Measurements from ENCODE around the gene MAST2. TPM values are rescaled to one million over a fixed set of nuclear protein-coding genes. Genes with fewer than 3 reads are reported as not detected.

Gene MAST2
- total and polyA plus RNA-seq, 4 donors: 28.3 to 75.0 (median 46.1) TPM

- Histone ChIP-seq H3K27me3 (ENCODE audit: control insufficient read depth, insufficient read depth, low read length) (no peaks in the 10 kb centered on the region), H3K4me3 (ENCODE audit: low read depth, low read length) (no peak overlapping the region), H3K27ac (ENCODE audit: low read depth, low read length) (no peak overlapping the region), H3K36me3 (ENCODE audit: control insufficient read depth, insufficient read depth, low read length) (peaks cover 21% of the 10 kb centered on the region), H3K9me3 (ENCODE audit: control insufficient read depth, insufficient read depth, low read length) (no peaks in the 10 kb centered on the region), H3K4me1 (ENCODE audit: control insufficient read depth, insufficient read depth, low read length) (no peaks in the 10 kb centered on the region)
- no peak for DNase-seq (ENCODE audit: low read depth in 4 of 6, low spot score in 6 of 6)
- WGBS (ENCODE audit: insufficient coverage): 81% methylated on average over 6 of the region's 7 CpGs
Measured at GRCh38 chr1:46019348-46019747, 215.9 kb downstream of the MAST2 start.

DNA sequence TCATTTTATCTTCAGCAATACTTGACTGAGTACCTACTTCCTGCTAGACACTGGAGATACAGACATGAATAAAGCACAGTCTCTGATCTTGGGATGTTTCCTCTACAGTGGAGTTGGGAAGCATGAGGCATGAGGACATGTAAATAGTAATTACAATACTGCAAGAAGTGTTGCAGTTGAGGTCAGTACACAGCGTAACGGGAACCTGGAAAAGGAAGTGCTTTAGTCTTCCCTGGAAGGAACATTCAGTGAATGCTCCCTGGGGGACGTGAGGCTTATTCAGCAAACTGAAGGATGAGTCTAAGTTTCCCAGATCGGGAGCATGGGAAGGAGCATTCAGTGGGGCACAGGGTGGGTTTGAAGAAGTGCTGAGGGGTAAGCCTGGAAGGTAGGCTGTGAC is 216.6 kb downstream of the MAST2 start:
- H3K4me3 ChIP-seq (ENCODE audit: low read depth, low read length): no peak overlapping the region
- H3K27ac ChIP-seq (ENCODE audit: low read depth, low read length): no peak overlapping the region
- H3K4me1 ChIP-seq (ENCODE audit: control insufficient read depth, insufficient read depth, low read length): no peaks in the 10 kb centered on the region
- H3K36me3 ChIP-seq (ENCODE audit: control insufficient read depth, insufficient read depth, low read length): peaks cover 21% of the 10 kb centered on the region
- H3K9me3 ChIP-seq (ENCODE audit: control insufficient read depth, insufficient read depth, low read length): no peaks in the 10 kb centered on the region
- H3K27me3 ChIP-seq (ENCODE audit: control insufficient read depth, insufficient read depth, low read length): no peaks in the 10 kb centered on the region
- 77% methylated on average over 4 of the region's 4 CpGs for WGBS (ENCODE audit: insufficient coverage)
- no peak for DNase-seq (ENCODE audit: low read depth in 4 of 6, low spot score in 6 of 6)

DNA sequence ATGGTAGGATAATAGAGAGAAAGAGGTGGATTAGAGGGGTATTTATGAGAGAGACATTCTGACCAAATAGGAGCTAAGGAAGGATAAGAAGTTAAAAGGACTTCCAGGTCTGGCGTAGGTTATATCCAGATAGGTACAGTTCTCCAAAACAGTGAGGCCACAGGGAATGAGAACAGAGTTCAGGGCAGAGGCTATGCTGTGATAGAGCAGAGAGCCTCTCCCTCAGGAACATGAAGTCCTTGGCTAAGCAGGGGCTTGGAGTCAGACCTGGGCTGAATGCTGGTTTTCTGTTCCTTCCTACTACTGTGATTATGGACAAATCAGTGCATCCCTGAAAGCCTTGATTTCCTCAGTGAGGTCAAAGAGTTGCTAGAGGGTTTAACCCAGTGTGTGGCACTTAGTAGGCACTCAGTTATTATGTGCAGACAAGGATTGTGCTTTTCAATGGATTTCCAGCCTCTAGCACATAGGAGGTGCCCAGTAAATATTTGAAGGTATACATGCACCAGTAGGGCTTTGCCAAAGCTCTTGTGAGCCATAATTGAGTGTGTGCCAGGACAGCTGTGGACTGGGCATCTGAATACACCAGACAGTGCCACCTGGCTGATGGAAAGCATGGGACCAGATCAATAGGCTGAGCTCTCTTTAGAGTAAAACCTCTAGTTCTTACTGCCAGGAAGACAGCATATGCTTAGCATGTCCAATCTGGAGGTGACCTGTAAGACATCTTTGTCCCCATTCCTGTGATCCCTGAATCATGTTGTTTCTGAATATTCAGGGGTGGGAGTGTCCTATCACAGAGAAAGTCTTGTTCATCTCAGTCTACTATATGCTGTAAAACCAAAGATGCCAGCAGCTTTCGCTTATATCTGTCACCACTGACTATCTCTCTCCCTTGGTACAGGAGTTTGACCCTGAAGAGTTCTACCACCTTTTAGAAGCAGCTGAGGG is 217.9 kb downstream of the MAST2 start:
- H3K27ac ChIP-seq (ENCODE audit: low read depth, low read length): no peak overlapping the region
- WGBS (ENCODE audit: insufficient coverage): 88% methylated on average over 1 of the region's 2 CpGs
- no peaks in the 10 kb centered on the region for H3K4me1 ChIP-seq (ENCODE audit: control insufficient read depth, insufficient read depth, low read length)
- no peaks in the 10 kb centered on the region for H3K27me3 ChIP-seq (ENCODE audit: control insufficient read depth, insufficient read depth, low read length)
- no peak for DNase-seq (ENCODE audit: low read depth in 4 of 6, low spot score in 6 of 6)
- H3K4me3 ChIP-seq (ENCODE audit: low read depth, low read length): no peak overlapping the region
- H3K9me3 ChIP-seq (ENCODE audit: control insufficient read depth, insufficient read depth, low read length): no peaks in the 10 kb centered on the region
- H3K36me3 ChIP-seq (ENCODE audit: control insufficient read depth, insufficient read depth, low read length): peaks cover 21% of the 10 kb centered on the region

DNA sequence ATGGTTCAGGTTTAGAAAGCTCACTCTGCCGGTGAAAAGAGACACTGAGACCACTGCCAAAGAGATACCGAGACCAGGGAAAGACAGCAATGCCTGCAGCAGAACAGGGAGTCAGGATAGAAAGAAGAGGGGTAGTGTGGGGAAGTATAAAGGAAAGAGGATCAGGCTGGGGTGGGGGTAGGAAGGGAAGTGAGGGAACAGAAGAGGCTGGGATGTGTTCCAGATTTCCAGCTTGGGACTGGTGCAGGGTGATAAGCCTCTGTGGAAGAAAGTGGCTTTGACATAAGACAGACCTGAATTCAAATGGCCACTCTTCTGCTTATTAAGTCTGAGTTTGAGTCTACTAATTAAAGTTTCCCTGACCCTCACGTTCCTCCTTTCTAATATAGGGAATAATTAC is 223.1 kb downstream of the MAST2 start:
- H3K4me1 ChIP-seq (ENCODE audit: control insufficient read depth, insufficient read depth, low read length): no peaks in the 10 kb centered on the region
- H3K4me3 ChIP-seq (ENCODE audit: low read depth, low read length): no peak overlapping the region
- no peak for DNase-seq (ENCODE audit: low read depth in 4 of 6, low spot score in 6 of 6)
- H3K27ac ChIP-seq (ENCODE audit: low read depth, low read length): no peak overlapping the region
- H3K27me3 ChIP-seq (ENCODE audit: control insufficient read depth, insufficient read depth, low read length): no peaks in the 10 kb centered on the region
- no peaks in the 10 kb centered on the region for H3K9me3 ChIP-seq (ENCODE audit: control insufficient read depth, insufficient read depth, low read length)
- H3K36me3 ChIP-seq (ENCODE audit: control insufficient read depth, insufficient read depth, low read length): peaks cover 55% of the 10 kb centered on the region
- 67% methylated on average over 2 of the region's 3 CpGs for WGBS (ENCODE audit: insufficient coverage)

- H3K27me3 ChIP-seq (ENCODE audit: control insufficient read depth, insufficient read depth, low read length): no peaks in the 10 kb centered on the region
- H3K36me3 ChIP-seq (ENCODE audit: control insufficient read depth, insufficient read depth, low read length): peaks cover 59% of the 10 kb centered on the region
- H3K27ac ChIP-seq (ENCODE audit: low read depth, low read length): no peak overlapping the region
- no peak for DNase-seq (ENCODE audit: low read depth in 4 of 6, low spot score in 6 of 6)
- H3K4me1 ChIP-seq (ENCODE audit: control insufficient read depth, insufficient read depth, low read length): no peaks in the 10 kb centered on the region
- 98% methylated on average over 4 of the region's 8 CpGs for WGBS (ENCODE audit: insufficient coverage)
- no peak overlapping the region for H3K4me3 ChIP-seq (ENCODE audit: low read depth, low read length)
- no peaks in the 10 kb centered on the region for H3K9me3 ChIP-seq (ENCODE audit: control insufficient read depth, insufficient read depth, low read length)
Measured at GRCh38 chr1:46027788-46028573, 224.6 kb downstream of the MAST2 start.

GRCh38 chr1:46030074-46030870 is 226.9 kb downstream of the MAST2 start:
- Histone ChIP-seq H3K36me3 (ENCODE audit: control insufficient read depth, insufficient read depth, low read length) (peaks cover 72% of the 10 kb centered on the region), H3K27ac (ENCODE audit: low read depth, low read length) (no peak overlapping the region)
- WGBS (ENCODE audit: insufficient coverage): 95% methylated on average over 18 of the region's 18 CpGs

DNA sequence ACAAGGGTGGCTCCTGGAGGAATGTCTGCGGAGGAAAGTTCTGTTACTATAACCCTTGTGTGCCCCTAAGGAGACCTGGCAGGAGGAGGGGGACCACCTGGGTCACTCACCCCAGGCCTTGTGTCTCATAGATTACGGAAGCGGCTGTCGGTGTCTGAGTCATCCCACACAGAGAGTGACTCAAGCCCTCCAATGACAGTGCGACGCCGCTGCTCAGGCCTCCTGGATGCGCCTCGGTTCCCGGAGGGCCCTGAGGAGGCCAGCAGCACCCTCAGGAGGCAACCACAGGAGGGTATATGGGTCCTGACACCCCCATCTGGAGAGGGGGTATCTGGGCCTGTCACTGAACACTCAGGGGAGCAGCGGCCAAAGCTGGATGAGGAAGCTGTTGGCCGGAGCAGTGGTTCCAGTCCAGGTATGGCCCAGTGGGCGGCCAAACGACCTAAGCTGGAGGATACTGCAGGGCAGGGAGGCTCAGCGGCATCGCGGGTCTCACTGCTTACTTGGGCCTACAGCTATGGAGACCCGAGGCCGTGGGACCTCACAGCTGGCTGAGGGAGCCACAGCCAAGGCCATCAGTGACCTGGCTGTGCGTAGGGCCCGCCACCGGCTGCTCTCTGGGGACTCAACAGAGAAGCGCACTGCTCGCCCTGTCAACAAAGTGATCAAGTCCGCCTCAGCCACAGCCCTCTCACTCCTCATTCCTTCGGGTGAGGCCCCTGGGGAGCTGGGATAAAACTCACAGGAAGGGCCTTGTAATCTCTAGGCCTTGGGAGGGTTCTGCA is 227.7 kb downstream of the MAST2 start:
- Histone ChIP-seq H3K9me3 (ENCODE audit: control insufficient read depth, insufficient read depth, low read length) (no peaks in the 10 kb centered on the region), H3K4me1 (ENCODE audit: control insufficient read depth, insufficient read depth, low read length) (no peaks in the 10 kb centered on the region), H3K27me3 (ENCODE audit: control insufficient read depth, insufficient read depth, low read length) (no peaks in the 10 kb centered on the region), H3K36me3 (ENCODE audit: control insufficient read depth, insufficient read depth, low read length) (peaks cover 78% of the 10 kb centered on the region), H3K27ac (ENCODE audit: low read depth, low read length) (no peak overlapping the region), H3K4me3 (ENCODE audit: low read depth, low read length) (no peak overlapping the region)
- 96% methylated on average over 24 of the region's 26 CpGs for WGBS (ENCODE audit: insufficient coverage)
- no peak for DNase-seq (ENCODE audit: low read depth in 4 of 6, low spot score in 6 of 6)

More at GRCh38 chr1:46030074-46030870, 226.9 kb downstream of the MAST2 start:
- no peaks in the 10 kb centered on the region for H3K4me1 ChIP-seq (ENCODE audit: control insufficient read depth, insufficient read depth, low read length)
- no peaks in the 10 kb centered on the region for H3K27me3 ChIP-seq (ENCODE audit: control insufficient read depth, insufficient read depth, low read length)
- DNase-seq (ENCODE audit: low read depth in 4 of 6, low spot score in 6 of 6): no peak
- no peaks in the 10 kb centered on the region for H3K9me3 ChIP-seq (ENCODE audit: control insufficient read depth, insufficient read depth, low read length)
- no peak overlapping the region for H3K4me3 ChIP-seq (ENCODE audit: low read depth, low read length)

DNA sequence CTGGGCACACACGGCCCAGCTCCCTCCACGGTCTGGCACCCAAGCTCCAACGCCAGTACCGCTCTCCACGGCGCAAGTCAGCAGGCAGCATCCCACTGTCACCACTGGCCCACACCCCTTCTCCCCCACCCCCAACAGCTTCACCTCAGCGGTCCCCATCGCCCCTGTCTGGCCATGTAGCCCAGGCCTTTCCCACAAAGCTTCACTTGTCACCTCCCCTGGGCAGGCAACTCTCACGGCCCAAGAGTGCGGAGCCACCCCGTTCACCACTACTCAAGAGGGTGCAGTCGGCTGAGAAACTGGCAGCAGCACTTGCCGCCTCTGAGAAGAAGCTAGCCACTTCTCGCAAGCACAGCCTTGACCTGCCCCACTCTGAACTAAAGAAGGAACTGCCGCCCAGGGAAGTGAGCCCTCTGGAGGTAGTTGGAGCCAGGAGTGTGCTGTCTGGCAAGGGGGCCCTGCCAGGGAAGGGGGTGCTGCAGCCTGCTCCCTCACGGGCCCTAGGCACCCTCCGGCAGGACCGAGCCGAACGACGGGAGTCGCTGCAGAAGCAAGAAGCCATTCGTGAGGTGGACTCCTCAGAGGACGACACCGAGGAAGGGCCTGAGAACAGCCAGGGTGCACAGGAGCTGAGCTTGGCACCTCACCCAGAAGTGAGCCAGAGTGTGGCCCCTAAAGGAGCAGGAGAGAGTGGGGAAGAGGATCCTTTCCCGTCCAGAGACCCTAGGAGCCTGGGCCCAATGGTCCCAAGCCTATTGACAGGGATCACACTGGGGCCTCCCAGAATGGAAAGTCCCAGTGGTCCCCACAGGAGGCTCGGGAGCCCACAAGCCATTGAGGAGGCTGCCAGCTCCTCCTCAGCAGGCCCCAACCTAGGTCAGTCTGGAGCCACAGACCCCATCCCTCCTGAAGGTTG is 231.4 kb downstream of the MAST2 start:
- Histone ChIP-seq H3K4me1 (ENCODE audit: control insufficient read depth, insufficient read depth, low read length) (peaks cover 6% of the 10 kb centered on the region), H3K9me3 (ENCODE audit: control insufficient read depth, insufficient read depth, low read length) (no peaks in the 10 kb centered on the region), H3K27me3 (ENCODE audit: control insufficient read depth, insufficient read depth, low read length) (no peaks in the 10 kb centered on the region), H3K4me3 (ENCODE audit: low read depth, low read length) (no peak overlapping the region), H3K36me3 (ENCODE audit: control insufficient read depth, insufficient read depth, low read length) (peaks cover 76% of the 10 kb centered on the region), H3K27ac (ENCODE audit: low read depth, low read length) (no peak overlapping the region)
- 84% methylated on average over 27 of the region's 27 CpGs for WGBS (ENCODE audit: insufficient coverage)
- DNase-seq (ENCODE audit: low read depth in 4 of 6, low spot score in 6 of 6): no peak

All from spinal cord (tissue), 10 donors.